Cerebellar nuclear complex (tissue), 1 donor: Measurements from ENCODE around the gene PARVG.
"Not testable (repeated sequence)": the region's sequence is repeated elsewhere in the genome, so short reads cannot be mapped to it uniquely, and the experiment has no call there.

Experiments used
- DNase-seq, 2 experiments: peaks; one replicate each; lab custom pipeline; 2025; lab: John Stamatoyannopoulos, UW

The PARVG gene

GRCh38 chr22:44211946-44212930, 31.5 kb downstream of the PARVG start:
- no peak for DNase-seq

GRCh38 chr22:44212936-44213335, 32.2 kb downstream of the PARVG start:
- no peak for DNase-seq

- no peak for DNase-seq
These were observed 32.8 kb downstream of the PARVG start for GRCh38 chr22:44213489-44214043.

GRCh38 chr22:44214187-44214586, 33.5 kb downstream of the PARVG start:
- no peak for DNase-seq

- no peak for DNase-seq
These were observed 34.0 kb downstream of the PARVG start for GRCh38 chr22:44214764-44215163.

- no peak for DNase-seq
These were observed 34.6 kb downstream of the PARVG start for GRCh38 chr22:44215287-44215686.

- no peak for DNase-seq
These were observed 36.6 kb downstream of the PARVG start for GRCh38 chr22:44217346-44217745.

GRCh38 chr22:44218071-44218470, 37.3 kb downstream of the PARVG start:
- no peak for DNase-seq

- DNase-seq, result no peak
These were observed 38.6 kb downstream of the PARVG start for GRCh38 chr22:44219101-44219870.

- DNase-seq, result no peak
These were observed 40.3 kb downstream of the PARVG start for GRCh38 chr22:44220727-44221680.

GRCh38 chr22:44221710-44222475, 41.2 kb downstream of the PARVG start:
- no peak for DNase-seq

GRCh38 chr22:44224166-44224565, 43.4 kb downstream of the PARVG start:
- DNase-seq, result no peak

GRCh38 chr22:44225091-44225689, 44.5 kb downstream of the PARVG start:
- no peak for DNase-seq

GRCh38 chr22:44225812-44226211, 45.1 kb downstream of the PARVG start:
- DNase-seq, result no peak

- no peak for DNase-seq
These were observed 48.6 kb downstream of the PARVG start for GRCh38 chr22:44229331-44229730.

- DNase-seq, result no peak
These were observed 49.1 kb downstream of the PARVG start for GRCh38 chr22:44229809-44230208.

- DNase-seq, result no peak
These were observed 50.5 kb downstream of the PARVG start for GRCh38 chr22:44231233-44231632.

GRCh38 chr22:44234372-44234771, 53.6 kb downstream of the PARVG start:
- DNase-seq, result not testable (repeated sequence)

- DNase-seq, result no peak
These were observed 56.6 kb downstream of the PARVG start for GRCh38 chr22:44237290-44237689.

- DNase-seq, result not testable (repeated sequence)
These were observed 60.4 kb downstream of the PARVG start for GRCh38 chr22:44241121-44241520.
